OCI-LY3 (cell line): ENCODE measurements around the gene CRLF2.
"Not testable (repeated sequence)": the region's sequence is repeated elsewhere in the genome, so short reads cannot be mapped to it uniquely, and the experiment has no call there.

Experiments
- H2AFZ ChIP-seq: fragments of 200-600, 300-600 bp; shearing (Covaris generic); 2 replicates; pipeline ENCODE4 v1.6.0; 2014; ENCODE audit warnings: antibody characterized with exemption, low read depth, low read length
- H3K27ac ChIP-seq: fragments of 200-600, 300-600 bp; sonication (generic); 2 replicates; pipeline ENCODE4 v1.5.1; 2014; ENCODE audit warnings: mild to moderate bottlenecking, low read length, moderate library complexity, mixed read lengths
- H3K27me3 ChIP-seq: fragments of 200-600, 300-600 bp; sonication (generic); 2 replicates; pipeline ENCODE4 v1.6.1; 2014; ENCODE audit warnings: low read depth, low read length, mixed read lengths
- H3K36me3 ChIP-seq: fragments of 200-600, 300-600 bp; sonication (generic); replicated peaks from 2 replicates; pipeline ENCODE3; 2014; ENCODE audit warnings: low read depth, low read length, mixed read lengths
- H3K4me1 ChIP-seq: fragments of 300-600, 200-600 bp; sonication (generic); 2 replicates; pipeline ENCODE4 v1.6.1; 2014; ENCODE audit warnings: low read length, mixed read lengths
- H3K4me2 ChIP-seq: fragments of 200-600, 300-600 bp; sonication (generic); 2 replicates; pipeline ENCODE4 v1.6.1; 2014; ENCODE audit warnings: low read length, mixed read lengths
- H3K4me3 ChIP-seq: fragments of 300-600, 200-600 bp; sonication (generic); 2 replicates; pipeline ENCODE4 v1.5.1; 2014; ENCODE audit warnings: antibody characterized with exemption, mild to moderate bottlenecking, low read length, moderate library complexity
- H3K79me2 ChIP-seq: fragments of 300-600, 200-600 bp; shearing (Covaris generic); 2 replicates; pipeline ENCODE4 v1.6.1; 2014; ENCODE audit warnings: mild to moderate bottlenecking, low read length, mixed read lengths
- H3K9ac ChIP-seq: fragments of 300-600, 200-600 bp; shearing (Covaris generic); 2 replicates; pipeline ENCODE4 v1.6.0; 2014; ENCODE audit warnings: mild to moderate bottlenecking, low read length, moderate library complexity
- H3K9me3 ChIP-seq: fragments of 200-600, 300-600 bp; shearing (Covaris generic); 2 replicates; pipeline ENCODE4 v1.6.1; 2014; ENCODE audit warnings: low read length, mixed read lengths; ENCODE audit not compliant: insufficient read depth
- H4K20me1 ChIP-seq: fragments of 200-600, 300-600 bp; sonication (generic); 2 replicates; pipeline ENCODE4 v1.6.1; 2016; ENCODE audit warnings: low read length, mixed read lengths; ENCODE audit not compliant: insufficient read depth
- CTCF ChIP-seq: fragments of 200-600, 300-600 bp; sonication (generic); IDR thresholded peaks from 2 replicates; pipeline ENCODE4 v1.5.1; 2014; ENCODE audit warnings: antibody characterized with exemption, low read length, low read depth
- EZH2phosphoT487 ChIP-seq: fragments of 200-600 bp; shearing (Covaris generic); IDR thresholded peaks from 2 replicates; pipeline ENCODE4 v1.6.1; 2018; ENCODE audit warnings: antibody characterized with exemption, mixed run types, low read depth

The CRLF2 gene

GRCh38 chrX:1212532-1212931 lies at the start of gene CRLF2:
CRLF2 (minus strand) TSS chrX:1212649; CDS start chrX:1212634, 15 bp downstream.
- H3K27me3 ChIP-seq, result no peaks in the 10 kb centered on the region
- peaks cover 14% of the 10 kb centered on the region for H3K36me3 ChIP-seq
- H3K9ac ChIP-seq, result peak within 1 kb of the TSS; percentile 31; the same call in 1 of the 2 replicates
- peak within 1 kb of the TSS; percentile 63 for H3K4me3 ChIP-seq
- no peaks in the 10 kb centered on the region for H3K9me3 ChIP-seq
- H3K27ac ChIP-seq, result peak within 1 kb of the TSS; percentile 65
- H3K4me1 ChIP-seq, result peaks cover 53% of the 10 kb centered on the region
- no peak for TF ChIP-seq CTCF
- TF ChIP-seq EZH2phosphoT487, result no peak
- H2AFZ ChIP-seq, result no peak within 1 kb of the TSS
- H4K20me1 ChIP-seq, result no peaks in the 10 kb centered on the region
- peak within 1 kb of the TSS; percentile 74 for H3K4me2 ChIP-seq
- H3K79me2 ChIP-seq, result no peaks in the 10 kb centered on the region

- H2AFZ ChIP-seq, H3K79me2 ChIP-seq, H3K4me3 ChIP-seq, H3K9me3 ChIP-seq, H3K27ac ChIP-seq, H3K4me1 ChIP-seq, H4K20me1 ChIP-seq, H3K36me3 ChIP-seq, H3K4me2 ChIP-seq, H3K27me3 ChIP-seq, H3K9ac ChIP-seq: not testable (repeated sequence)
Measured at GRCh38 chrX:1261771-1262170, 49.3 kb upstream of the CRLF2 start.

DNA sequence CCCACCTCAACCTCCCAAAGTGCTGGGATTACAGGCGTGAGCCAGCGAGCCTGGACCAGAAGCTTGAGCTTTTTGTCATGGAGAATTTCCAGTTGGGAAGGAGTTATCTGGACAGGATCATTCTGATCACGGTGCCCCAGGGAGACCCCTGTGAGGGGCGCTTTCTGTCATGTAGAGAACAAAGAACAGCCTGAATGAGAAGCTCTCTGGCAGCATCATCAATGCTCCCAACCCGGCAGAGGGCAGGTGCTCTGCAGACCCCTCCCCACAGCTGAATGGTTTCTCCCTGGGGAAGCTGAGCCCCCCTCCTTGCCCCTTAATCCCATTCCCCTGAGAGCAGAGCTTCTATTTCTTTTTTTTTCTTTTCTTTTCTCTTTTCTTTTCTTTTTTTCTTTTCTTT lies 48.8 kb upstream of the CRLF2 start:
- H3K4me1 ChIP-seq, result no peaks in the 10 kb centered on the region
- no peak overlapping the region for H3K27ac ChIP-seq
- TF ChIP-seq CTCF (no peak), EZH2phosphoT487 (no peak)
- no peaks in the 10 kb centered on the region for H3K79me2 ChIP-seq
- no peak overlapping the region for H3K4me3 ChIP-seq
- no peak overlapping the region for H3K4me2 ChIP-seq
- no peaks in the 10 kb centered on the region for H3K27me3 ChIP-seq
- no peaks in the 10 kb centered on the region for H3K36me3 ChIP-seq
- no peak overlapping the region for H2AFZ ChIP-seq
- no peaks in the 10 kb centered on the region for H4K20me1 ChIP-seq
- H3K9ac ChIP-seq, result no peak overlapping the region
- 0 out of 2 replicates have a peak, but pooled peaks cover 5% of the 10 kb centered on the region for H3K9me3 ChIP-seq

DNA sequence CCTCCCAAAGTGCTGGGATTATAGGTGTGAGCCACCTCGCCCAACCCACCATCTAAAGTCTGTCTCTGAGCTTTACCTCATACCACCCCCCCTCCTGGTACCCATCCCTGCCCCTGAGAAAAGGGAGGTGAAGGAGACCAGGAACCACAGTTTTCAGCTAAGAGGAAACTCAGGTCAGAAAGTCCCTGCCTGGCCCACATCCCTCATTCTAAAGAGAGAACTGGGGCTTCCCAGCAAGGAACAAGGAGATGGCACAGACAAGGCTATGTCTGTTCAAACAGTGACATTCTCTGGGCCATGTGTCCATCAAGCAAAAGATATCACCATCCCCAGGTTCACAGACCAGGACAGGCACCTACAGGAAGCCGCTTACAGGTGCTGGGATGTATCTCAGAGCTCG lies 40.4 kb upstream of the CRLF2 start:
- Histone ChIP-seq H2AFZ (no peak overlapping the region), H3K9ac (no peak overlapping the region), H3K4me3 (no peak overlapping the region), H4K20me1 (no peaks in the 10 kb centered on the region), H3K4me1 (peaks cover 13% of the 10 kb centered on the region), H3K4me2 (no peak overlapping the region), H3K27ac (no peak overlapping the region), H3K79me2 (no peaks in the 10 kb centered on the region), H3K36me3 (no peaks in the 10 kb centered on the region), H3K9me3 (no peaks in the 10 kb centered on the region), H3K27me3 (no peaks in the 10 kb centered on the region)
- TF ChIP-seq EZH2phosphoT487, result no peak
- TF ChIP-seq CTCF, result no peak
